ENCODE measurements around the gene ASTN1.

The ASTN1 gene

GRCh38 chr1:177183836-177184235 is 19.3 kb upstream of the ASTN1 start:
- H3K4me3 ChIP-seq (ENCODE audit: low read depth, low read length) = no peak overlapping the region
- in situ Hi-C loops (cut with HindIII; ENCODE audit: low pct_ligation_motif_present, low sequenced_read_pairs) = no loop called here
- H3K27ac ChIP-seq = no peak overlapping the region
- DNase-seq = no peak
- TF ChIP-seq CTCF (IDR thresholded peaks at IDR 0.05; ENCODE audit: low read depth, low read length, missing control alignments) = no peak
- peaks cover 2% of the 10 kb centered on the region for H3K27me3 ChIP-seq (replicated peaks)
- no peaks in the 10 kb centered on the region for H3K36me3 ChIP-seq (replicated peaks)

GRCh38 chr1:177181631-177182291 is 17.2 kb upstream of the ASTN1 start:
- in situ Hi-C loops (cut with HindIII; ENCODE audit: low pct_ligation_motif_present, low sequenced_read_pairs) = no loop called here
- TF ChIP-seq CTCF (IDR thresholded peaks at IDR 0.05; ENCODE audit: low read depth, low read length, missing control alignments) = peak; percentile 89
- Histone ChIP-seq H3K4me3 (ENCODE audit: low read depth, low read length) (no peak overlapping the region), H3K36me3 (replicated peaks) (no peaks in the 10 kb centered on the region), H3K27ac (no peak overlapping the region), H3K27me3 (replicated peaks) (peaks cover 2% of the 10 kb centered on the region)
- peak; percentile 34 for DNase-seq

- no peak for DNase-seq
- Histone ChIP-seq H3K4me3 (ENCODE audit: low read depth, low read length) (no peak overlapping the region), H3K36me3 (replicated peaks) (no peaks in the 10 kb centered on the region), H3K27me3 (replicated peaks) (peaks cover 2% of the 10 kb centered on the region), H3K27ac (no peak overlapping the region)
- no peak for TF ChIP-seq CTCF (IDR thresholded peaks at IDR 0.05; ENCODE audit: low read depth, low read length, missing control alignments)
- in situ Hi-C loops (cut with HindIII; ENCODE audit: low pct_ligation_motif_present, low sequenced_read_pairs) = no loop called here
These were observed 16.7 kb upstream of the ASTN1 start for GRCh38 chr1:177181280-177181630.

- no peak for TF ChIP-seq CTCF (IDR thresholded peaks at IDR 0.05; ENCODE audit: low read depth, low read length, missing control alignments)
- no peak overlapping the region for H3K27ac ChIP-seq
- peaks cover 23% of the 10 kb centered on the region for H3K27me3 ChIP-seq (replicated peaks)
- in situ Hi-C loops (cut with HindIII; ENCODE audit: low pct_ligation_motif_present, low sequenced_read_pairs) = no loop called here
- no peak for DNase-seq
- H3K36me3 ChIP-seq (replicated peaks) = no peaks in the 10 kb centered on the region
- H3K4me3 ChIP-seq (ENCODE audit: low read depth, low read length) = no peak overlapping the region
These were observed 10.6 kb upstream of the ASTN1 start for GRCh38 chr1:177174921-177175634.

- in situ Hi-C loops (cut with HindIII; ENCODE audit: low pct_ligation_motif_present, low sequenced_read_pairs) = no loop called here
- Histone ChIP-seq H3K36me3 (replicated peaks) (no peaks in the 10 kb centered on the region), H3K4me3 (ENCODE audit: low read depth, low read length) (no peak overlapping the region), H3K27me3 (replicated peaks) (peaks cover 33% of the 10 kb centered on the region), H3K27ac (no peak overlapping the region)
- TF ChIP-seq CTCF (IDR thresholded peaks at IDR 0.05; ENCODE audit: low read depth, low read length, missing control alignments) = no peak
- no peak for DNase-seq
These were observed 9.5 kb upstream of the ASTN1 start for GRCh38 chr1:177173976-177174375.

Measured in brain microvascular endothelial cell (primary cell).